Gastroesophageal sphincter (tissue), 4 donors: Measurements from ENCODE around the gene NOXO1. TPM values are rescaled to one million over a fixed set of nuclear protein-coding genes. Genes with fewer than 3 reads are reported as not detected.

Experiments
- ATAC-seq: fragments of 150-250 bp; one replicate; pipeline ENCODE4 v1.9.1; 2016; ENCODE audit warnings: mild to moderate bottlenecking, moderate library complexity
- H3K27ac ChIP-seq, 4 donors: fragments of 200-600 bp; sonication (generic) in 3 of 4; 1 replicate in 3 of 4; 2 replicates in 1 of 4; pipeline ENCODE4 v1.5.1; 2016 to 2019
- H3K27me3 ChIP-seq: fragments of 200-600 bp; sonication (generic); one replicate; pipeline ENCODE4 v1.5.1; 2019
- H3K36me3 ChIP-seq, 2 donors: fragments of 200-600 bp; sonication (generic); one replicate each; pipeline ENCODE4 v1.5.1; 2019; ENCODE audit warnings: control low read depth in 1 of 2
- H3K4me1 ChIP-seq, 3 donors: fragments of 200-600 bp; sonication (generic); 1 replicate in 2 of 3; 2 replicates in 1 of 3; pipeline ENCODE4 v1.5.1; 2016 to 2019; ENCODE audit warnings: control low read depth in 2 of 3
- H3K4me3 ChIP-seq, 2 donors: fragments of 200-600 bp; sonication (generic); one replicate each; pipeline ENCODE4 v1.5.1; 2019; ENCODE audit warnings: mild to moderate bottlenecking in 1 of 2, moderate library complexity in 1 of 2
- H3K9me3 ChIP-seq, 3 donors: fragments of 200-600 bp; sonication (generic); one replicate each; pipeline ENCODE4 v1.5.1; 2017 to 2019; ENCODE audit warnings: control low read depth in 2 of 3
- EP300 ChIP-seq: sonication (generic); formaldehyde crosslinking; IDR thresholded peaks from one replicate; pipeline ENCODE4 v1.6.1; 2017; ENCODE audit warnings: antibody characterized with exemption, mild to moderate bottlenecking
- POLR2A ChIP-seq, 2 donors: fragments of 450-650 bp; IDR thresholded peaks; one replicate each; pipeline ENCODE4 v1.6.1; 2017; ENCODE audit warnings: antibody characterized with exemption in 2 of 2, mild to moderate bottlenecking in 2 of 2, moderate library complexity in 1 of 2
- POLR2AphosphoS5 ChIP-seq: sonication (generic); formaldehyde crosslinking; IDR thresholded peaks from one replicate; pipeline ENCODE4 v1.6.1; 2017; ENCODE audit warnings: antibody characterized with exemption
- WGBS, 2 donors: methylation state at CpG; one replicate each; pipeline ENCODE4 v1.1.5; 2018; ENCODE audit warnings: low coverage in 1 of 2; 5-methylcytosine and 5-hydroxymethylcytosine counted together
- total RNA-seq, 4 donors: library from RNA; depleted of rRNA; stranded (reverse); fragments of >200 nt; gene quantifications; one replicate each; pipeline ENCODE4 v1.1.0, GENCODE V29; 2016
- TF ChIP-seq, protein P1 (sequence below), 4 experiments: fragments of 200-600 bp in 2 of 4; fragments of 450-650 bp in 2 of 4; sonication (generic) in 1 of 4; IDR thresholded peaks; one replicate each; pipeline ENCODE4 v1.5.1; 2017 to 2019; ENCODE audit warnings: antibody characterized with exemption in 4 of 4, mild to moderate bottlenecking in 2 of 4, moderate library complexity in 2 of 4

NOXO1 gene
- total RNA-seq, 4 donors from 2014 or later: 1.0 to 1.1 TPM; not detected in 2

DNA sequence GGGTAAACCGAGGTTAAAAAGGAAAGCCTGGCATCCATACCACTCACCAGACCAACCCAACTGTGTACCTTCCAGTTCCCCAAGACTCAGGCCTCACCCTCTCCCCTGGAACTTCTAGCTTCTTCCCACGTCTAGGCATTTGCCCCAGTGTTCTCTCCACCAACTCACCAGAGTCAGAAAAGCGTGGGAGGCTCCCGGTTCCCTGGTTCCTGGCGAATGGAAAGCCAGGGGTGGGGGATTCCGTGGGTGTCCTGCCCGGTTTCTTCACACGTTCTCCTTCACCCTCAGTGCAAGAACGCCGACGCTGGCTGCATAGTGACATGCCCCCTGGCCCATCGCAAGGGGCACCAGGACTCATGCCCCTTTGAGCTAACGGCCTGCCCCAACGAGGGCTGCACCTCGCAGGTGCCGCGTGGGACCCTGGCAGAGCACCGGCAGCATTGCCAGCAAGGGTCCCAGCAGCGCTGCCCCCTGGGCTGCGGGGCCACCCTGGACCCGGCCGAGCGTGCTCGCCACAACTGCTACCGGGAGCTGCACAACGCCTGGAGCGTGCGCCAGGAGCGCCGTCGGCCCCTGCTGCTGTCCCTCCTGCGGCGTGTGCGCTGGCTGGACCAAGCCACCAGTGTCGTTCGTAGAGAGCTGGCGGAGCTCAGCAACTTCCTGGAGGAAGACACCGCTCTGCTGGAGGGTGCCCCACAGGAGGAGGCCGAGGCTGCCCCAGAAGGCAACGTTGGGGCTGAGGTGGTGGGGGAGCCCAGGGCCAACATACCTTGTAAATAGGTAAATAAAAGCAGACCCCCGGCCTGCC, 12.9 kb downstream of the NOXO1 start:
- Histone ChIP-seq H3K27me3 (no peaks in the 10 kb centered on the region), H3K9me3 (no peaks in the 10 kb centered on the region), H3K4me1 (peaks cover 0 to 49% (median 25%) of the 10 kb centered on the region in 3 donors), H3K36me3 (no peaks in the 10 kb centered on the region), H3K27ac (no peak overlapping the region), H3K4me3 (no peak overlapping the region)
- ATAC-seq: no peak
- no peak for TF ChIP-seq POLR2AphosphoS5
- TF ChIP-seq, protein P1, sequence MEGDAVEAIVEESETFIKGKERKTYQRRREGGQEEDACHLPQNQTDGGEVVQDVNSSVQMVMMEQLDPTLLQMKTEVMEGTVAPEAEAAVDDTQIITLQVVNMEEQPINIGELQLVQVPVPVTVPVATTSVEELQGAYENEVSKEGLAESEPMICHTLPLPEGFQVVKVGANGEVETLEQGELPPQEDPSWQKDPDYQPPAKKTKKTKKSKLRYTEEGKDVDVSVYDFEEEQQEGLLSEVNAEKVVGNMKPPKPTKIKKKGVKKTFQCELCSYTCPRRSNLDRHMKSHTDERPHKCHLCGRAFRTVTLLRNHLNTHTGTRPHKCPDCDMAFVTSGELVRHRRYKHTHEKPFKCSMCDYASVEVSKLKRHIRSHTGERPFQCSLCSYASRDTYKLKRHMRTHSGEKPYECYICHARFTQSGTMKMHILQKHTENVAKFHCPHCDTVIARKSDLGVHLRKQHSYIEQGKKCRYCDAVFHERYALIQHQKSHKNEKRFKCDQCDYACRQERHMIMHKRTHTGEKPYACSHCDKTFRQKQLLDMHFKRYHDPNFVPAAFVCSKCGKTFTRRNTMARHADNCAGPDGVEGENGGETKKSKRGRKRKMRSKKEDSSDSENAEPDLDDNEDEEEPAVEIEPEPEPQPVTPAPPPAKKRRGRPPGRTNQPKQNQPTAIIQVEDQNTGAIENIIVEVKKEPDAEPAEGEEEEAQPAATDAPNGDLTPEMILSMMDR (IDR thresholded peaks at IDR 0.05): no peak
- TF ChIP-seq POLR2A (IDR thresholded peaks at IDR 0.05): no peak
- TF ChIP-seq EP300: no peak
- WGBS, 2 donors: 60 to 78% methylated on average over 1 to 8 of the region's 41 CpGs

DNA sequence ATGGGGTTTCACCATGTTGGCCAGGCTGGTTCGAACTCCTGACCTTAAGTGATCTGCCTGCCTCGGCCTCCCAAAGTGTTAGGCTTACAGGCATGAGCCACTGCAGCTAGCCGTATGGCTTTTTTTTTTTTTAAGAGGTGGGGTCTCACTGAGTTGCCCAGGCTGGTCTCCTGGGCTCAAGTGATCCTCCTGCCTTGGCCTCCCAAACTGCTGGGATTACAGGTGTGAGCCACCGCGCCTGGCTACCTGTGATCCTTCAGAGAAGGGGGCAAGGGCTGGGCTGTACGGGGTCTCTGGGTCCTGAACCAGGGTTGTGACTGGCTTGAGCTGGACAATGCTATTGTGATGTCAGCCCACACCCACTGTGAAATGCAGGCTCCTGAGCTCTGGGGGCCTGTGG, 14.8 kb downstream of the NOXO1 start, which contains the start of gene RNF151:
Gene RNF151 (plus strand): TSS at position 397 of the 400 bp plus-strand sequence. CDS start 26 bp downstream, outside the sequence.
- no CpG with 5 or more reads among the region's 6 CpGs for WGBS, 2 donors
- peaks cover 0 to 47% (median 18%) of the 10 kb centered on the region in 3 donors for H3K4me1 ChIP-seq
- H3K4me3 ChIP-seq: peak within 1 kb of the TSS in 1 of 2 donors; percentile 93
- H3K36me3 ChIP-seq: peaks cover 0 to 18% of the 10 kb centered on the region in 2 donors
- TF ChIP-seq, protein P1 (IDR thresholded peaks at IDR 0.05): no peak
- TF ChIP-seq EP300 (no peak), POLR2AphosphoS5 (no peak), POLR2A (IDR thresholded peaks at IDR 0.05) (no peak)
- peak within 1 kb of the TSS in 3 of 4 donors; percentile 98 to 99 (median 98) for H3K27ac ChIP-seq
- no peaks in the 10 kb centered on the region for H3K9me3 ChIP-seq
- no peak for ATAC-seq
- no peaks in the 10 kb centered on the region for H3K27me3 ChIP-seq

DNA sequence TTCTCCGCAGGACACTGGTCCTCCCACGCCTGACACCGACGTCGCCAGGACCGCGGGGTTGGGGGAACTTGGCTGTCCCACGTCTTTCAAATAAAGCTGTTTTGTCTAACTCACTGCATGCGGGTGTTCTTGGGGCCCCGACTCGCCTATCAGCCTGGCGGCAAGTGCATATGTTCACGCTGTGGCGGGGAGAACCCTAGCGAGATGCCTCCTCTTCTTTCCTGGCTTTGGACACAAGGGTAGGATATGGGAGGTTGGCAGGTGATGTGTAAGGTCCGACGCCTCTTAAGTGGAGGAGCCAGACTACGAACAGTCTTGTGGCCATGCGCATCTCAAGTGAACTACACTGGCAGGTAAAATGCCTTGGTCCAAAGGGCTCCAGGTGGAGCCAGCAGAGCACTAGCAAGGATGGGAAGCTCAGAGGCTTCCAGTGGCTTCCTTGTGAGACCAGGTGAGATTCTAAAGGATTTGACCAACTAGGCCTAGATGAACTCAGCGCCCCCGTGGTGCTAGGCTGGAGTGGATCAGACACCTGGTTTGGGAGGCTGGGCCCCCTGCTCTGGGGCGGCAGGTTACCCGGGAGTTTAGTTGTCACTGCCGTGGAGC, 15.8 kb downstream of the NOXO1 start:
- H3K9me3 ChIP-seq: no peaks in the 10 kb centered on the region
- peaks cover 0 to 27% of the 10 kb centered on the region in 2 donors for H3K36me3 ChIP-seq
- WGBS, 2 donors: 70 to 80% methylated on average over 1 to 2 of the region's 24 CpGs
- H3K4me3 ChIP-seq: peak overlapping the region; percentile 50 to 93
- no peaks in the 10 kb centered on the region for H3K27me3 ChIP-seq
- H3K4me1 ChIP-seq: peaks cover 0 to 47% (median 16%) of the 10 kb centered on the region in 3 donors
- no peak for ATAC-seq
- TF ChIP-seq POLR2AphosphoS5 (no peak), POLR2A (IDR thresholded peaks at IDR 0.05) (no peak), EP300 (no peak)
- TF ChIP-seq, protein P1 (IDR thresholded peaks at IDR 0.05): no peak
- H3K27ac ChIP-seq: peak overlapping the region; percentile 76 to 99 (median 98)

- H3K36me3 ChIP-seq: peaks cover 0 to 27% of the 10 kb centered on the region in 2 donors
- H3K27me3 ChIP-seq: no peaks in the 10 kb centered on the region
- peak within 1 kb of the TSS; percentile 85 to 99 (median 98) for H3K27ac ChIP-seq
- WGBS, 2 donors: 0% methylated on average over 24 of the region's 97 CpGs; no CpG with 5 or more reads in 1 of the 2 donors
- H3K4me1 ChIP-seq: peaks cover 0 to 54% (median 21%) of the 10 kb centered on the region in 3 donors
- H3K9me3 ChIP-seq: no peaks in the 10 kb centered on the region
- TF ChIP-seq POLR2A (IDR thresholded peaks at IDR 0.05) (peak; percentile 98 to 99), POLR2AphosphoS5 (peak; percentile 100), EP300 (no peak)
- TF ChIP-seq, protein P1 (IDR thresholded peaks at IDR 0.05): peak in 1 of 4 experiments; percentile 32
- peak; percentile 99 for ATAC-seq
- H3K4me3 ChIP-seq: peak within 1 kb of the TSS; percentile 50 to 93
These were observed 16.5 kb downstream of the NOXO1 start, which contains the start of gene RPS2 for GRCh38 chr16:1964506-1965395. Gene RPS2 (minus strand): TSS chr16:1964826. CDS start chr16:1964625, 201 bp downstream.
